SIG-M5 (cell line): ENCODE results near the gene CLIP4.

Experiments
- DNase-seq: peaks from one replicate; lab custom pipeline; 2025; lab: John Stamatoyannopoulos, UW

Gene CLIP4

GRCh38 chr2:29222381-29223179, 107.4 kb downstream of the CLIP4 start:
- no peak for DNase-seq

- DNase-seq = no peak
These were observed 108.0 kb downstream of the CLIP4 start for GRCh38 chr2:29223257-29223656.

GRCh38 chr2:29223851-29224692, 108.9 kb downstream of the CLIP4 start:
- DNase-seq = no peak

- DNase-seq = no peak
These were observed 109.7 kb downstream of the CLIP4 start for GRCh38 chr2:29224693-29225551.

GRCh38 chr2:29225814-29226213, 110.6 kb downstream of the CLIP4 start:
- DNase-seq = no peak

- DNase-seq = no peak
These were observed 111.2 kb downstream of the CLIP4 start for GRCh38 chr2:29226375-29226774.

- no peak for DNase-seq
These were observed 111.6 kb downstream of the CLIP4 start for GRCh38 chr2:29226808-29227207.

GRCh38 chr2:29227935-29228675, 112.9 kb downstream of the CLIP4 start:
- no peak for DNase-seq

GRCh38 chr2:29228947-29229346, 113.7 kb downstream of the CLIP4 start:
- DNase-seq = no peak

GRCh38 chr2:29229640-29230039, 114.4 kb downstream of the CLIP4 start:
- no peak for DNase-seq

- DNase-seq = no peak
These were observed 116.8 kb downstream of the CLIP4 start for GRCh38 chr2:29232041-29232440.

- no peak for DNase-seq
These were observed 118.2 kb downstream of the CLIP4 start for GRCh38 chr2:29233428-29233827.

- DNase-seq = no peak
These were observed 120.2 kb downstream of the CLIP4 start for GRCh38 chr2:29235411-29235810.

GRCh38 chr2:29236074-29236473, 120.9 kb downstream of the CLIP4 start:
- DNase-seq = no peak

GRCh38 chr2:29238497-29238896, 123.3 kb downstream of the CLIP4 start:
- no peak for DNase-seq
